H1 (cell line): Measurements from ENCODE around the gene IDI1. TPM values are rescaled to one million over a fixed set of nuclear protein-coding genes. Genes with fewer than 3 reads are reported as not detected.

ENCODE experiments used
- CTCF ChIA-PET: fragments of 300-600 bp; sonication (Branson Sonifier 250); formaldehyde crosslinking; loops from one replicate; lab custom pipeline; 2021; ENCODE audit not compliant: partially characterized antibody; lab: Charles Lee
- POLR2A ChIA-PET: fragments of 300-600 bp; sonication (Branson Sonifier 250); formaldehyde crosslinking; loops from one replicate; lab custom pipeline; 2021; ENCODE audit warnings: inconsistent platforms; ENCODE audit not compliant: partially characterized antibody; lab: Charles Lee
- DNase-seq, 2 experiments: peaks; one replicate each; pipeline versions ENCODE4 v3.0.0 to v3.0.0-alpha.2; 2010 to 2022; ENCODE audit warnings: low spot score in 2 of 2, low read depth in 1 of 2, mixed read lengths in 1 of 2
- FAIRE-seq: peaks from 2 replicates; lab custom pipeline; 2011; peaks lifted over from hg19 to GRCh38; lab: Jason Lieb, UNC
- H2AFZ ChIP-seq: 2 replicates; pipeline ENCODE4 v1.8.1; 2012; ENCODE audit warnings: low read length, inconsistent platforms
- H2AK5ac ChIP-seq: 2 replicates; pipeline ENCODE4 v1.6.1; 2013; ENCODE audit warnings: low read depth, low read length
- H2BK120ac ChIP-seq: replicated peaks from 2 replicates; pipeline ENCODE3; 2013; ENCODE audit warnings: low read depth, low read length, inconsistent platforms
- H2BK12ac ChIP-seq: 2 replicates; pipeline ENCODE4 v1.6.1; 2013; ENCODE audit warnings: low read depth, low read length
- H2BK15ac ChIP-seq: 2 replicates; pipeline ENCODE4 v1.6.1; 2013; ENCODE audit warnings: low read length
- H2BK20ac ChIP-seq: 2 replicates; pipeline ENCODE4 v1.6.1; 2013; ENCODE audit warnings: low read length
- H2BK5ac ChIP-seq: 2 replicates; pipeline ENCODE4 v1.6.1; 2013; ENCODE audit warnings: low read depth, low read length
- H3K14ac ChIP-seq: 2 replicates; pipeline ENCODE4 v1.6.1; 2013; ENCODE audit warnings: inconsistent platforms; ENCODE audit not compliant: insufficient read length
- H3K18ac ChIP-seq: 2 replicates; pipeline ENCODE4 v1.6.1; 2013; ENCODE audit warnings: low read length; ENCODE audit errors: extremely low read depth
- H3K23ac ChIP-seq: 2 replicates; pipeline ENCODE4 v1.6.1; 2013; ENCODE audit warnings: inconsistent platforms; ENCODE audit not compliant: insufficient read length
- H3K23me2 ChIP-seq: 2 replicates; pipeline ENCODE4 v1.6.1; 2013; ENCODE audit warnings: low read depth, low read length
- H3K27ac ChIP-seq: 2 replicates; pipeline ENCODE4 v1.6.1; 2011; ENCODE audit warnings: low read depth, low read length, inconsistent platforms
- H3K27me3 ChIP-seq, 4 experiments: replicated peaks in 1 of 4; 1 replicate in 1 of 4; 2 replicates in 3 of 4; pipeline versions ENCODE4 v1.6.1 to v1.8.1; 2011 to 2013; ENCODE audit warnings: low read length in 3 of 4, mild to moderate bottlenecking in 3 of 4, inconsistent platforms in 2 of 4, mixed read lengths in 2 of 4, moderate library complexity in 1 of 4; ENCODE audit not compliant: control insufficient read depth in 3 of 4, insufficient read depth in 3 of 4; ENCODE audit errors: extremely low read depth in 1 of 4
- H3K36me3 ChIP-seq, 4 experiments: 2 replicates each; pipeline versions ENCODE4 v1.6.1 to v1.8.1; 2011 to 2013; ENCODE audit warnings: mild to moderate bottlenecking in 4 of 4, low read length in 3 of 4, moderate library complexity in 2 of 4, control low read depth in 1 of 4, inconsistent platforms in 1 of 4; ENCODE audit not compliant: insufficient read depth in 4 of 4, control insufficient read depth in 2 of 4
- H3K4ac ChIP-seq: replicated peaks from 2 replicates; pipeline ENCODE3; 2013; ENCODE audit warnings: low read length, low read depth, mixed read lengths, inconsistent platforms; ENCODE audit not compliant: insufficient read length
- H3K4me1 ChIP-seq, 4 experiments: replicated peaks in 1 of 4; 1 replicate in 1 of 4; 2 replicates in 3 of 4; pipeline versions ENCODE4 v1.6.1 to v1.8.1; 2011 to 2013; ENCODE audit warnings: low read length in 3 of 4, inconsistent platforms in 2 of 4, mixed read lengths in 1 of 4; ENCODE audit not compliant: insufficient read depth in 4 of 4, control insufficient read depth in 3 of 4
- H3K4me2 ChIP-seq, 2 experiments: 2 replicates each; pipeline versions ENCODE4 v1.6.1 to v1.8.1; 2011 to 2013; ENCODE audit warnings: low read depth in 2 of 2, low read length in 2 of 2, control low read depth in 1 of 2, inconsistent platforms in 1 of 2, mild to moderate bottlenecking in 1 of 2; ENCODE audit not compliant: insufficient read depth in 1 of 2
- H3K4me3 ChIP-seq, 4 experiments: fragments of 200-600, 300-600 bp in 1 of 4; sonication (generic), shearing (Covaris generic), sonication (Bioruptor Twin) in 1 of 4; 2 replicates each; pipeline versions ENCODE4 v1.5.1 to v1.8.1; 2011 to 2016; ENCODE audit warnings: low read length in 4 of 4, low read depth in 3 of 4, control low read depth in 2 of 4, inconsistent platforms in 2 of 4, mild to moderate bottlenecking in 2 of 4, mixed read lengths in 1 of 4, moderate library complexity in 1 of 4; ENCODE audit not compliant: insufficient read depth in 2 of 4; ENCODE audit errors: extremely low read depth in 1 of 4
- H3K56ac ChIP-seq: replicated peaks from 2 replicates; pipeline ENCODE3; 2013; ENCODE audit warnings: low read depth, mild to moderate bottlenecking, mixed read lengths, low read length, inconsistent platforms; ENCODE audit not compliant: insufficient read length
- H3K79me1 ChIP-seq: 2 replicates; pipeline ENCODE4 v1.6.1; 2013; ENCODE audit warnings: low read depth, low read length, control low read depth
- H3K79me2 ChIP-seq, 2 experiments: 2 replicates each; pipeline versions ENCODE4 v1.6.1 to v1.8.1; 2012 to 2013; ENCODE audit warnings: low read length in 2 of 2, mild to moderate bottlenecking in 2 of 2, inconsistent platforms in 1 of 2; ENCODE audit not compliant: insufficient read depth in 2 of 2, control insufficient read depth in 1 of 2
- H3K9ac ChIP-seq, 4 experiments: replicated peaks in 1 of 4; 1 replicate in 1 of 4; 2 replicates in 3 of 4; pipeline versions ENCODE4 v1.6.1 to v1.8.1; 2011 to 2013; ENCODE audit warnings: low read depth in 3 of 4, low read length in 3 of 4, control low read depth in 2 of 4, mild to moderate bottlenecking in 2 of 4, moderate library complexity in 2 of 4, inconsistent platforms in 1 of 4; ENCODE audit errors: extremely low read depth in 1 of 4
- H3K9me3 ChIP-seq, 2 experiments: 2 replicates each; pipeline versions ENCODE4 v1.6.1 to v1.8.1; 2012 to 2013; ENCODE audit warnings: mild to moderate bottlenecking in 2 of 2, moderate library complexity in 2 of 2, control low read depth in 1 of 2, inconsistent platforms in 1 of 2, low read depth in 1 of 2, low read length in 1 of 2, mixed read lengths in 1 of 2; ENCODE audit not compliant: insufficient read depth in 2 of 2
- H4K20me1 ChIP-seq, 2 experiments: replicated peaks in 1 of 2; 2 replicates each; pipeline versions ENCODE3 to v1.8.1; 2011 to 2013; ENCODE audit warnings: inconsistent platforms in 2 of 2, low read length in 2 of 2, mild to moderate bottlenecking in 1 of 2; ENCODE audit not compliant: insufficient read depth in 2 of 2, control insufficient read depth in 1 of 2
- H4K5ac ChIP-seq: 2 replicates; pipeline ENCODE4 v1.6.1; 2013; ENCODE audit warnings: low read length, low read depth, mixed read lengths, inconsistent platforms; ENCODE audit not compliant: insufficient read length
- H4K8ac ChIP-seq: 2 replicates; pipeline ENCODE4 v1.8.0; 2013; ENCODE audit warnings: mild to moderate bottlenecking, moderate library complexity, low read length, inconsistent platforms; ENCODE audit not compliant: insufficient read depth; ENCODE audit errors: extremely low read depth
- H4K91ac ChIP-seq: replicated peaks from 2 replicates; pipeline ENCODE3; 2013; ENCODE audit warnings: low read length, mixed read lengths, inconsistent platforms; ENCODE audit not compliant: insufficient read length
- BRCA1 ChIP-seq: IDR thresholded peaks from 2 replicates; pipeline ENCODE4 v1.6.1; 2012; ENCODE audit warnings: low read depth, low read length, improper control_type of control experiment
- CBX8 ChIP-seq: fragments of 300-800, 300-1000 bp; sonication (generic); IDR thresholded peaks from 2 replicates; pipeline ENCODE4 v1.7.1; 2016; ENCODE audit warnings: low read depth, low read length, borderline replicate concordance
- CHD2 ChIP-seq: IDR thresholded peaks from 2 replicates; pipeline ENCODE4 v1.6.1; 2012; ENCODE audit warnings: low read length, improper control_type of control experiment
- FOSL1 ChIP-seq: IDR thresholded peaks from 2 replicates; pipeline ENCODE4 v1.6.1; 2011; ENCODE audit warnings: mild to moderate bottlenecking, low read depth, low read length, moderate library complexity; ENCODE audit not compliant: insufficient read depth
- KDM5A ChIP-seq: fragments of 200-600 bp; IDR thresholded peaks from 2 replicates; pipeline ENCODE4 v1.7.1; 2012; ENCODE audit warnings: mild to moderate bottlenecking, low read length, inconsistent platforms, mixed read lengths
- RNF2 ChIP-seq: fragments of 200-900, 300-1000 bp; sonication (generic); IDR thresholded peaks from 2 replicates; pipeline ENCODE4 v1.7.1; 2016; ENCODE audit warnings: borderline replicate concordance, low read depth, mild to moderate bottlenecking, antibody characterized with exemption, low read length; ENCODE audit not compliant: poor library complexity, severe bottlenecking; ENCODE audit errors: missing control alignments
- SAP30 ChIP-seq: fragments of 300-600 bp; sonication (generic); IDR thresholded peaks from 2 replicates; pipeline ENCODE4 v1.7.1; 2012; ENCODE audit warnings: low read length, moderate library complexity, mild to moderate bottlenecking, inconsistent platforms; ENCODE audit not compliant: insufficient read depth, insufficient replicate concordance
- SIN3A ChIP-seq, 2 experiments: IDR thresholded peaks in 1 of 2; conservative IDR thresholded peaks in 1 of 2; 2 replicates each; pipeline ENCODE4 v1.6.1; 2011 to 2012; ENCODE audit warnings: low read length in 2 of 2, improper control_type of control experiment in 1 of 2, low read depth in 1 of 2, mild to moderate bottlenecking in 1 of 2
- SP1 ChIP-seq: IDR thresholded peaks from 2 replicates; pipeline ENCODE4 v1.6.1; 2011; ENCODE audit warnings: low read depth, low read length
- TCF12 ChIP-seq: IDR thresholded peaks from 2 replicates; pipeline ENCODE4 v1.6.1; 2011; ENCODE audit warnings: low read depth, mild to moderate bottlenecking, low read length
- TEAD4 ChIP-seq: IDR thresholded peaks from 2 replicates; pipeline ENCODE4 v1.6.1; 2012; ENCODE audit warnings: low read depth, low read length, inconsistent platforms, mixed read lengths
- WGBS, 2 experiments: shearing (Covaris generic) in 1 of 2; methylation state at CpG; one replicate each; pipeline versions ENCODE4 v1.1.6 to v1.1.7; 2013 to 2015; ENCODE audit warnings: low lambda C conversion rate in 2 of 2, mixed read lengths in 2 of 2, inconsistent platforms in 1 of 2, low coverage in 1 of 2, missing lambda C conversion rate in 1 of 2; ENCODE audit not compliant: insufficient replicate concordance in 2 of 2, insufficient coverage in 1 of 2, insufficient read length in 1 of 2; ENCODE audit errors: extremely low coverage in 1 of 2, missing lambda C conversion rate in 1 of 2; 5-methylcytosine and 5-hydroxymethylcytosine counted together
- polyA plus RNA-seq, 7 experiments: library from polyadenylated mRNA; depleted of rRNA in 3 of 7; stranded (reverse) in 5 of 7; unstranded in 2 of 7; fragments of >200 nt in 5 of 7; fragments of 200-250 nt in 2 of 7; gene quantifications; 1 replicate in 5 of 7; 2 replicates in 1 of 7; 4 replicates in 1 of 7; pipeline versions ENCODE4 v1.2.1 to v1.2.3, GENCODE V29; 2011 to 2013; ENCODE audit warnings: missing spikeins in 2 of 7, mixed read lengths in 2 of 7
- total RNA-seq: library from RNA; stranded (reverse); fragmentation: NEBNext Ultra II Directional; extraction: Animal tissue kit (Norgen Biotek cat#: 25700); gene quantifications from 2 replicates; pipeline ENCODE4 v1.2.1, GENCODE V29; 2021
- TF ChIP-seq, protein P1 (sequence below): IDR thresholded peaks from 2 replicates; pipeline ENCODE4 v1.6.1; 2012; ENCODE audit warnings: low read length, inconsistent platforms

Gene IDI1
- total and polyA plus RNA-seq, 2 of the 8 experiments (the other 6 are each of a cell fraction or from before 2014, with no cell fraction given) = 35.3 to 56.6 TPM

DNA sequence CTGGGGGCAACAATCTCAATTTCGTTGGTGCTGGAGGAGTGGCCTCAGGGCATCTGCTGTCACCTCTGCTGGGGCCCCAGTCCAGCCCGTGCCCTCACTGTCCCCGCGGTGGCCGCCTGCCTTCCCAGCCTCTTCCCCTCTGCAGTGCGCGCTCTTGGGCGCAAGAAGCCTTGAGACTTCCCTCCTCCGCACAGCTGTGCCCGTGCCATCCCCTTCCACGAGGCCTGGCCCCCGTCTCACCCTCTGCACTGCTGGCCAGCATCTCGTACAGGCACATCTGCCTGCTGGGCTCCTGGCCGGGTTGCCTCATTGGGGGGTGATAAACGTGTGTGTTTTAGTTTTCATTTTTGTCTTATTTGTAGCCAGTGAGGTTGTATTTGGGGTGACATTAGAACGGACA, 37.2 kb downstream of the IDI1 start:
- Histone ChIP-seq H3K23me2 (no peaks in the 10 kb centered on the region), H4K5ac (no peak overlapping the region), H2AFZ (no peak overlapping the region), H4K91ac (no peak overlapping the region), H3K27me3 (no peaks in the 10 kb centered on the region), H4K8ac (no peak overlapping the region), H3K4me2 (no peak overlapping the region), H3K14ac (no peak overlapping the region), H3K79me1 (no peaks in the 10 kb centered on the region; the same call in 1 of the 2 replicates), H3K4me3 (no peak overlapping the region), H2AK5ac (no peak overlapping the region), H2BK20ac (no peak overlapping the region), H4K20me1 (peaks cover 0 to 10% of the 10 kb centered on the region in 2 experiments), H3K56ac (no peak overlapping the region), H2BK15ac (no peak overlapping the region), H3K9ac (no peak overlapping the region), H2BK120ac (no peak overlapping the region), H3K4me1 (no peaks in the 10 kb centered on the region), H3K18ac (no peak overlapping the region), H2BK12ac (no peak overlapping the region), H3K27ac (no peak overlapping the region), H2BK5ac (no peak overlapping the region), H3K23ac (no peak overlapping the region), H3K36me3 (peaks cover 62 to 91% (median 83%) of the 10 kb centered on the region in 4 experiments), H3K9me3 (no peaks in the 10 kb centered on the region), H3K4ac (no peak overlapping the region), H3K79me2 (no peaks in the 10 kb centered on the region)
- FAIRE-seq (no peak), DNase-seq (no peak)
- POLR2A ChIA-PET = interaction anchor here (0.6 to 1.4 kb wide), 3 partner anchors 11 to 37 kb away, joined by 3 to 7 read pairs (median 3); partner anchors contain the start of gene IDI1
- 95% methylated on average over 16 of the region's 16 CpGs; no CpG with 5 or more reads in 1 of the 2 experiments for WGBS, 2 experiments
- CTCF ChIA-PET = no interaction called here
- TF ChIP-seq SP1 (no peak), TCF12 (no peak), SIN3A (conservative IDR thresholded peaks at IDR 0.05 in 1 of 2, IDR thresholded peaks at IDR 0.05 in 1 of 2; ENCODE audit: low read depth in 1 of 2, low read length in 2 of 2) (no peak), BRCA1 (no peak), RNF2 (no peak), TEAD4 (no peak), CHD2 (no peak), KDM5A (no peak), CBX8 (no peak), SAP30 (no peak), FOSL1 (no peak)
- TF ChIP-seq, protein P1, sequence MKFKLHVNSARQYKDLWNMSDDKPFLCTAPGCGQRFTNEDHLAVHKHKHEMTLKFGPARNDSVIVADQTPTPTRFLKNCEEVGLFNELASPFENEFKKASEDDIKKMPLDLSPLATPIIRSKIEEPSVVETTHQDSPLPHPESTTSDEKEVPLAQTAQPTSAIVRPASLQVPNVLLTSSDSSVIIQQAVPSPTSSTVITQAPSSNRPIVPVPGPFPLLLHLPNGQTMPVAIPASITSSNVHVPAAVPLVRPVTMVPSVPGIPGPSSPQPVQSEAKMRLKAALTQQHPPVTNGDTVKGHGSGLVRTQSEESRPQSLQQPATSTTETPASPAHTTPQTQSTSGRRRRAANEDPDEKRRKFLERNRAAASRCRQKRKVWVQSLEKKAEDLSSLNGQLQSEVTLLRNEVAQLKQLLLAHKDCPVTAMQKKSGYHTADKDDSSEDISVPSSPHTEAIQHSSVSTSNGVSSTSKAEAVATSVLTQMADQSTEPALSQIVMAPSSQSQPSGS = no peak
